Activated CD8-positive, alpha-beta memory T cell treated with anti-CD3 and anti-CD28 coated beads for 48 hours (primary cell): ENCODE measurements around the gene DDX59.

ENCODE experiments used
- DNase-seq, 3 experiments: peaks; one replicate each; pipeline ENCODE4 v3.0.0-alpha.2; 2020; ENCODE audit warnings: low read depth in 2 of 3, low spot score in 2 of 3

DDX59 gene

GRCh38 chr1:200671235-200671786 lies 1.6 kb upstream of the DDX59 start:
- no peak for DNase-seq

GRCh38 chr1:200670242-200671118 lies 773 bp upstream of the DDX59 start:
- DNase-seq = no peak

GRCh38 chr1:200668514-200669313 lies 993 bp downstream of the DDX59 start:
- DNase-seq = no peak

- no peak for DNase-seq
These were observed 3.4 kb downstream of the DDX59 start for GRCh38 chr1:200666309-200666708.

- DNase-seq = no peak
These were observed 3.8 kb downstream of the DDX59 start for GRCh38 chr1:200665861-200666260.

GRCh38 chr1:200660719-200661118 lies 9.0 kb downstream of the DDX59 start:
- no peak for DNase-seq

- DNase-seq = no peak
These were observed 10.4 kb downstream of the DDX59 start for GRCh38 chr1:200659269-200659668.

GRCh38 chr1:200658037-200658818 lies 11.5 kb downstream of the DDX59 start:
- no peak for DNase-seq

GRCh38 chr1:200654660-200655059 lies 15.0 kb downstream of the DDX59 start:
- DNase-seq = no peak

GRCh38 chr1:200653022-200653462 lies 16.7 kb downstream of the DDX59 start:
- DNase-seq = no peak

GRCh38 chr1:200652378-200652777 lies 17.3 kb downstream of the DDX59 start:
- DNase-seq = no peak

GRCh38 chr1:200646515-200646914 lies 23.2 kb downstream of the DDX59 start:
- no peak for DNase-seq

GRCh38 chr1:200644021-200644420 lies 25.7 kb downstream of the DDX59 start:
- DNase-seq = no peak

GRCh38 chr1:200642481-200642880 lies 27.2 kb downstream of the DDX59 start:
- DNase-seq = no peak

GRCh38 chr1:200640963-200641401 lies 28.7 kb downstream of the DDX59 start:
- DNase-seq = no peak

- DNase-seq = no peak
These were observed 29.2 kb downstream of the DDX59 start for GRCh38 chr1:200640373-200640962.

GRCh38 chr1:200638073-200638472 lies 31.6 kb downstream of the DDX59 start:
- no peak for DNase-seq

GRCh38 chr1:200636681-200637080 lies 33.0 kb downstream of the DDX59 start:
- DNase-seq = no peak

- DNase-seq = no peak
These were observed 35.2 kb downstream of the DDX59 start for GRCh38 chr1:200634261-200635122.

- no peak for DNase-seq
These were observed 38.3 kb downstream of the DDX59 start for GRCh38 chr1:200631375-200631774.
